NCI-H524 treated with DMSO at 0.1 percent for 48 hours (cell line): ENCODE measurements around the gene CENPP.

Experiments
- DNase-seq: peaks from one replicate; lab custom pipeline; 2025; lab: John Stamatoyannopoulos, UW

Gene CENPP

GRCh38 chr9:92639791-92640271, 314.1 kb downstream of the CENPP start:
- DNase-seq = no peak

GRCh38 chr9:92640398-92641091, 314.8 kb downstream of the CENPP start:
- no peak for DNase-seq

- DNase-seq = no peak
Observed at GRCh38 chr9:92641092-92641809, 315.5 kb downstream of the CENPP start.

GRCh38 chr9:92642041-92642451, 316.3 kb downstream of the CENPP start:
- no peak for DNase-seq

GRCh38 chr9:92642564-92642963, 316.8 kb downstream of the CENPP start:
- no peak for DNase-seq

DNA sequence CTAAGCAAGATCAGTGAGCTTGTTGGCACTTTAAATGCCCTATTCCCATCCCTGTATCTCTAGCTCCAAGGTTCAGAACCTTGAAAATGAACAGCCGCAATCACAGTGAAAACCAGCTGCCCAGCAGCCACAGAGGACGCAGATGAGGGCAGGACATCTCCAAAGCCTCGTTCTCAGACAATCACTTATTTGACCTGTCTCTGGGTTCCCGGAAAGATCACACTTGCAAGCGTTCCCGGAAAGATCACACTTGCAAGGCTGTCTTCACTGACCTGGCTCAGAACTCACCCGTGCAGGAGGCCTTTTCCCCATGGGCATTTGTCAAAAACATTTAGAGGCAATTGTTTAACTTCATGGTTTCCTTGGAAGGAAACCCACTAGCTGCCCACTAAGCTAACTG, 318.5 kb downstream of the CENPP start:
- no peak for DNase-seq

DNA sequence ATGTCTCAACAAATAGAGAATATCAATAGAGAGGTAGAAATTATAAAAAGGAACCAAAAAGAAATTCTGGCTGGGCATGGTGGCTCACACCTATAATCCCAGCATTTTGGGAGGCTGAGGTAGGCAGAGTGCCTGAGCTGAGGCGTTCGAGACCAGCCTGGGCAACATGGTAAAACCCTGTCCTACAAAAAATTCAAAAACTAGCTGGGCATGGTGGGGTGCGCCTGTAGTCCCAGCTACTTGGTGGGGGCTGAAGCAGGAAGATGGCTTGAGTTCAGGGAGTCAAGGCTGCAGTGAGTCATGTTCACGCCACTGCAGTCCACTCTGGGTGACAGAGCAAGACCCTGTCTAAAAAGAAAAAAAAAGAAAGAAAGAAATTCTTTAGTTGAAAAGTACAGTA, 319.3 kb downstream of the CENPP start:
- no peak for DNase-seq

- DNase-seq = no peak
Observed at GRCh38 chr9:92647671-92648473, 322.1 kb downstream of the CENPP start.

DNA sequence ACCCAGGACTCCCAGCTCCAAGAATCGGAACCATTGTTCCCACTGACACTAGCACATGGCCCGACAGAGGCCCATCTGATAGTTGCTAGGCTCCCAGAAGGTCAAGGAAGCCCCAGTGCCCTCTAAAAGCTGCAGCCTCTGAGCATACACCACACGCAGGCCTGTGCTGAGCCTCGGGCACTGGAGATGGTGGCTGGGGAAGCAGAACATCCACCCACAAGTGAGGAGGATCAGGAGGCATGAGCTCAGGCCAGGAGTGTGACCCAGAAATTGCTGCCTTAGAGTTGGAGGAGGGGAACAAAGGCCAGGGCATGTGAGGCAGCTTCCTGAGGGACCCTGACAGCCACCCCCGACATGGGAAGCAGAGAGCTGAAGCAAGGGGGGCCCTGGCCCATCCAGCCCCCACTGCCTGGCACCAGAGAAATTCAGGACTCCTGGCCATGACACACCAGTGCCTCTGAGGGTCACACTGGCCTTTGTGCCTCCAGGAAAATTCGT, 322.8 kb downstream of the CENPP start:
- DNase-seq = no peak

GRCh38 chr9:92649007-92649406, 323.3 kb downstream of the CENPP start:
- DNase-seq = no peak

GRCh38 chr9:92650296-92650695, 324.5 kb downstream of the CENPP start:
- DNase-seq = no peak

GRCh38 chr9:92650839-92651621, 325.3 kb downstream of the CENPP start:
- no peak for DNase-seq

GRCh38 chr9:92652461-92652860, 326.7 kb downstream of the CENPP start:
- no peak for DNase-seq

DNA sequence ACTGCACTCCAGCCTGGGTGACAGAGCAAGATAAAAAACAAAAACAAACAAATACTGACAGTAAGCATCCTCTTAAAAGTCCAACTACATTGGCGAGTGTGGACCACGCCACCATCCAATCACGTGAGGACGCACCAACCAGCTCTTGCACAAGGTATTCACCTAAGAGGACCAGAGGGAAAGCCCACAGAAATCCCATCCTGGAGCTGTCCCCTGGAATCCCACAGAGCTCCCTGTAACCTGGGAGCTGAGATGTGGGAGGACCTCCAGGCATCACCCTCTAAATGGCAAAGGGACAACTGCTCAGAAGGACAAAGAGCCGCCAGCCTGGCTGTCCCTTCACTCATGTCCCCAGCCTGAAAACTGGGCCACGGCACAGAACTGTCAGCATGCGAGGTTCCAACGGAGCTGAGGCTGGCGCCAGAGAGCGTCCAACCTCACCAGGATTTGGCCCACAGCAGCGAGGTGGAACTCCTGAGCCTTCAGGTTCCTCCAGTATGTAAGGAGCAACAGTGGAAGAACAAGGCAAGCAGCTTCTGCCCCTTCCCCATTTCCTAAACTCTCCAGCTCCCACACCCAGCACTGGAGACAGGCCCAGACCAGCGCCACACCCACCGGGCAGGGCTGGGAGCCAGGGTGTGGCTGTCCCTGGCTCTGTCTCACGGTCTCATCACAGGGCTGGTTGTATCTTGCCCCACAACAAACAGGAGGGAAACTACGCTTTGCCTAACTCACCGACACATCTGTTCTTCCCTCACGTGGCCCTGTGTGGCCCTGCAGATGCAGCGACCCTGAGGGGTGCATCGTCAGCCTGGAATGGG, 328.9 kb downstream of the CENPP start:
- DNase-seq = no peak

- DNase-seq = no peak
Observed at GRCh38 chr9:92655366-92655765, 329.6 kb downstream of the CENPP start.

DNA sequence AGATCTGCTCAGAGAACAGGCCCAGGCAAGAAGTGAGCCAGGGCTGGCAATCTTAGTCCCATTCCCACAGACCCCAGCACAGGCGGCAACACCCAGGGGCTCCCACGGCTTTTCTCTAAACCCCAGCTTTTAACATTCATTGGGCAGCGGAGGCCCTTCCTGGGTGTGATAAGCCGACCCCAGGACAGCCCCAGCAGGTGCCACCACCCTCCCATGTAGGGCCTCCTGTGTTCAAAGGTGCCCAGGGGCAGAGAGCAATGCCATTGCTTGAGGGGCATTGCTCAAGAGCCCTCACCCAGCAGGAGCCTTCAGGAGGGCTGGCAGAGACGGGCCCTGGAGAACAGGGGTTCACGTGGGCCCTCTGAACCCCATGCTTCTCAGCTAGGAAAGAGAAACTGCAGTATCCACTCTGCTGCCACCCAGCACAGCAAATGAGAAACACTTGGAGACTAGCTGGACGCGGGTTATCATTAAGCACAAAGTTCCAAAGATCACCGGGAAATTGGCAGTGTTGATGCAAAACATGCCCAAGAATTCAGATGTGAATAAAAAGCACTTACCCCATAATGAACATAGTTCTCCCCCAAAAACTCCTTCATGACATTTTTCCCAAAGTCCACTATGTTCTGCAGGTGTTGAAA, 330.3 kb downstream of the CENPP start:
- no peak for DNase-seq

GRCh38 chr9:92656537-92656925, 330.8 kb downstream of the CENPP start:
- DNase-seq = no peak

GRCh38 chr9:92657296-92658094, 331.7 kb downstream of the CENPP start:
- no peak for DNase-seq

DNA sequence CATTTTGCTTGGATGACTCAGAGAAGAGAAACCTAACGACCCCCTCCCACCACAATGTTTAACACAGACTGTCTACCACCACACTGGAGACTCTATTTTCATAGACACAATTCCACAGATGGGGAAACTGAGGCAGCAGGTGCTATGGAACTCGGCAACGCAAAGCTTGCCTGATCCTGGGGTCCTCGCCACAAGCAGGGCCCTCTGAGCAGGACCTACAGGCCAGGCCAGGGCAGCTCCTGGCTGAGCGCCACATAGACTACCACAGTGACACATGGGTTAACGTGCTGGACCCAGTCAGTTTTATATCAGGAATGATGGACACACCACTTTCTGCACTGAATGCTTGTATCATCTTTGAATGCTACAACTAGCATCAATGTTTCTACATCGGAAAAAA, 332.4 kb downstream of the CENPP start:
- DNase-seq = no peak

- no peak for DNase-seq
Observed at GRCh38 chr9:92658611-92659010, 332.9 kb downstream of the CENPP start.
